HEK293 (cell line): ENCODE results near the gene RTP3.

ENCODE experiments used
- CTCF ChIP-seq: fragments of 450-650 bp; formaldehyde crosslinking; IDR thresholded peaks from 2 replicates; pipeline ENCODE4 v1.5.1; 2016; ENCODE audit warnings: missing biosample characterization, missing genetic modification characterization
- INSM2 ChIP-seq: fragments of 450-650 bp; formaldehyde crosslinking; IDR thresholded peaks from 2 replicates; pipeline ENCODE4 v1.5.1; 2016; ENCODE audit warnings: missing biosample characterization, missing genetic modification characterization
- SP2 ChIP-seq: fragments of 450-650 bp; formaldehyde crosslinking; IDR thresholded peaks from 2 replicates; pipeline ENCODE4 v1.5.1; 2016; ENCODE audit warnings: missing biosample characterization, missing genetic modification characterization
- TRIM28 ChIP-seq: IDR thresholded peaks from 2 replicates; pipeline ENCODE4 v1.6.1; 2011; ENCODE audit warnings: low read length, control low read depth, borderline replicate concordance
- YY1 ChIP-seq: fragments of 450-650 bp; formaldehyde crosslinking; IDR thresholded peaks from 2 replicates; pipeline ENCODE4 v1.5.1; 2018; ENCODE audit warnings: missing biosample characterization, missing genetic modification characterization
- ZBTB21 ChIP-seq: fragments of 450-650 bp; formaldehyde crosslinking; IDR thresholded peaks from 2 replicates; pipeline ENCODE4 v1.5.1; 2017; ENCODE audit warnings: missing biosample characterization, missing genetic modification characterization
- ZNF133 ChIP-seq: fragments of 450-650 bp; formaldehyde crosslinking; IDR thresholded peaks from 2 replicates; pipeline ENCODE4 v1.5.1; 2016; ENCODE audit warnings: missing biosample characterization, missing genetic modification characterization
- ZNF23 ChIP-seq: fragments of 450-650 bp; formaldehyde crosslinking; IDR thresholded peaks from 2 replicates; pipeline ENCODE4 v1.5.1; 2016; ENCODE audit warnings: missing biosample characterization, missing genetic modification characterization, borderline replicate concordance
- ZNF274 ChIP-seq, 2 experiments: fragments of 200-500 bp in 1 of 2; fragments of 450-650 bp in 1 of 2; sonication (Bioruptor generic) in 1 of 2; formaldehyde crosslinking in 1 of 2; IDR thresholded peaks; 2 replicates each; pipeline versions ENCODE4 v1.5.1 to v1.6.1; 2014 to 2016; ENCODE audit warnings: borderline replicate concordance in 1 of 2, inconsistent platforms in 1 of 2, low read length in 1 of 2, missing biosample characterization in 1 of 2, missing genetic modification characterization in 1 of 2
- ZNF416 ChIP-seq: fragments of 450-650 bp; formaldehyde crosslinking; IDR thresholded peaks from 2 replicates; pipeline ENCODE4 v1.5.1; 2016; ENCODE audit warnings: missing biosample characterization, missing genetic modification characterization
- ZNF426 ChIP-seq: fragments of 450-650 bp; formaldehyde crosslinking; IDR thresholded peaks from 2 replicates; pipeline ENCODE4 v1.5.1; 2017; ENCODE audit warnings: missing biosample characterization, missing genetic modification characterization, mild to moderate bottlenecking, inconsistent platforms, moderate library complexity
- ZNF529 ChIP-seq: fragments of 450-650 bp; formaldehyde crosslinking; IDR thresholded peaks from 2 replicates; pipeline ENCODE4 v1.5.1; 2017; ENCODE audit warnings: missing genetic modification characterization, missing biosample characterization; ENCODE audit not compliant: insufficient replicate concordance
- ZNF600 ChIP-seq: fragments of 450-650 bp; formaldehyde crosslinking; IDR thresholded peaks from 2 replicates; pipeline ENCODE4 v1.5.1; 2016; ENCODE audit warnings: missing biosample characterization, missing genetic modification characterization

- no peak for TF ChIP-seq ZNF274 (IDR thresholded peaks at IDR 0.05; ENCODE audit: low read length)
- TF ChIP-seq ZNF274 (tag by site-specific recombination; IDR thresholded peaks at IDR 0.05; ENCODE audit: borderline replicate concordance): no peak
- TF ChIP-seq CTCF: no peak
- no peak for TF ChIP-seq INSM2 (tag by site-specific recombination)
- TF ChIP-seq ZNF23 (tag by site-specific recombination): no peak
- TF ChIP-seq TRIM28: no peak
- TF ChIP-seq SP2 (tag by site-specific recombination): no peak
- TF ChIP-seq ZNF600 (tag by site-specific recombination): no peak
- TF ChIP-seq ZNF529 (tag by site-specific recombination): no peak
- no peak for TF ChIP-seq ZNF426 (tag by site-specific recombination)
- no peak for TF ChIP-seq ZNF133 (tag by site-specific recombination)
- TF ChIP-seq YY1 (tag by site-specific recombination): no peak
- TF ChIP-seq ZNF416: no peak
- no peak for TF ChIP-seq ZBTB21 (tag by site-specific recombination)
Measured at GRCh38 chr3:46466273-46466672, 31.5 kb upstream of the RTP3 start.
